GM23248 (cell line): Measurements from ENCODE around the gene CTNNAL1. TPM values are rescaled to one million over a fixed set of nuclear protein-coding genes. Genes with fewer than 3 reads are reported as not detected.

ENCODE experiments used
- DNase-seq: peaks from one replicate; pipeline ENCODE4 v3.0.0-alpha.2; 2015
- H2AFZ ChIP-seq: fragments of 200-600 bp; sonication (generic); 2 replicates; pipeline ENCODE4 v1.6.1; 2016; ENCODE audit warnings: antibody characterized with exemption
- H3F3A ChIP-seq: fragments of 200-600 bp; sonication (generic); 2 replicates; pipeline ENCODE4 v1.6.1; 2016; ENCODE audit warnings: mild to moderate bottlenecking, antibody characterized with exemption, mixed run types; ENCODE audit not compliant: insufficient read depth
- H3K27ac ChIP-seq: fragments of 200-600 bp; sonication (generic); 2 replicates; pipeline ENCODE4 v1.5.1; 2016; ENCODE audit warnings: mild to moderate bottlenecking
- H3K27me3 ChIP-seq: fragments of 200-600 bp; sonication (generic); replicated peaks from 2 replicates; pipeline ENCODE4 v1.6.1; 2016; ENCODE audit warnings: mild to moderate bottlenecking; ENCODE audit not compliant: insufficient read depth
- H3K36me3 ChIP-seq: fragments of 200-600 bp; sonication (generic); 2 replicates; pipeline ENCODE4 v1.6.1; 2016; ENCODE audit warnings: low read depth, mild to moderate bottlenecking
- H3K4me1 ChIP-seq: fragments of 200-600 bp; sonication (generic); 2 replicates; pipeline ENCODE4 v1.6.1; 2016; ENCODE audit warnings: mild to moderate bottlenecking; ENCODE audit not compliant: insufficient read depth
- H3K4me2 ChIP-seq: fragments of 200-600 bp; sonication (generic); one replicate; pipeline ENCODE4 v1.6.1; 2016; ENCODE audit warnings: mild to moderate bottlenecking; ENCODE audit not compliant: unreplicated experiment
- H3K4me3 ChIP-seq: fragments of 200-600 bp; sonication (generic); 2 replicates; pipeline ENCODE4 v1.5.1; 2016; ENCODE audit warnings: mild to moderate bottlenecking
- H3K79me2 ChIP-seq: fragments of 200-600 bp; sonication (generic); 2 replicates; pipeline ENCODE4 v1.6.1; 2016; ENCODE audit warnings: mild to moderate bottlenecking; ENCODE audit not compliant: insufficient read depth
- H3K9ac ChIP-seq: fragments of 200-600 bp; sonication (generic); 2 replicates; pipeline ENCODE4 v1.6.1; 2016; ENCODE audit warnings: mild to moderate bottlenecking
- H3K9me2 ChIP-seq: fragments of 200-600 bp; sonication (generic); 2 replicates; pipeline ENCODE4 v1.6.1; 2016; ENCODE audit warnings: mixed run types, mild to moderate bottlenecking, moderate library complexity; ENCODE audit not compliant: insufficient read depth
- H3K9me3 ChIP-seq: fragments of 200-600 bp; sonication (generic); one replicate; pipeline ENCODE4 v1.6.1; 2017; ENCODE audit warnings: low read depth
- H4K20me1 ChIP-seq: fragments of 200-600 bp; sonication (generic); 2 replicates; pipeline ENCODE4 v1.6.0; 2016; ENCODE audit not compliant: insufficient read depth
- EZH2 ChIP-seq: fragments of 200-600 bp; sonication (generic); IDR thresholded peaks from 2 replicates; pipeline ENCODE4 v1.6.1; 2018; ENCODE audit warnings: antibody characterized with exemption, mild to moderate bottlenecking; ENCODE audit not compliant: insufficient read depth, poor library complexity, severe bottlenecking
- EZH2phosphoT487 ChIP-seq: fragments of 200-600 bp; sonication (generic); IDR thresholded peaks from 2 replicates; pipeline ENCODE4 v1.6.1; 2018; ENCODE audit warnings: antibody characterized with exemption, moderate library complexity, mild to moderate bottlenecking, low read depth; ENCODE audit not compliant: insufficient read depth
- WGBS, 2 experiments: methylation state at CpG; one replicate each; pipeline ENCODE4 v1.1.6; 2015 to 2017; ENCODE audit warnings: low lambda C conversion rate in 2 of 2, low coverage in 1 of 2; ENCODE audit errors: missing lambda C conversion rate in 2 of 2; 5-methylcytosine and 5-hydroxymethylcytosine counted together
- in situ Hi-C: fragments of 300-500 bp; cut with MboI; formaldehyde crosslinking; loops from 2 replicates; pipeline ENCODE4 v1.15.0; 2020
- polyA plus RNA-seq: library from polyadenylated mRNA; unstranded; fragments of >200 nt; fragmentation: Nextera tagmentation; extraction: Ambion mirVana; gene quantifications from 2 replicates; pipeline ENCODE4 v1.2.1, GENCODE V29; 2016
- total RNA-seq: library from RNA; depleted of rRNA; stranded (reverse); fragments of >200 nt; shearing (Covaris generic); gene quantifications from 2 replicates; pipeline ENCODE4 v1.2.3, GENCODE V29; 2014

The CTNNAL1 gene
- total and polyA plus RNA-seq, 2 experiments from 2014 or later, result 97.9 to 119 TPM

DNA sequence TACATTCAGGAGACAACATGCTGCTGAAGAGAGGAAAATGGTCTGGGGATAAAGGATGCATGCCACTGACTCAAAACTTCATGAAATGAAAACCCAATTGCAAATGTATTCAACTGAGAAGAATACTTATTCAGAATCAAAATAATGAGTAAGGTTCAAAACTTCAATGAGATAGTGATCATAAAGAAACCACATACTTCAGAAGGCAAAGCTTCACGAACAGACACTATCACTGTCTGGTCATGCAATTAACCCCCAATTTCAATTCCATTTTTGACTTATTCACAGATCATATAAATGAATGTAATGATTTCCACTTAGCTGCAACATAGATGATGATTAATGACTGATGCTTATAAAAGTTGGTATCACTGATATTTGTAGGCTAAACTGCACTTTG, 33.0 kb upstream of the CTNNAL1 start:
- H3K9ac ChIP-seq, result no peak overlapping the region
- H3K36me3 ChIP-seq, result peaks cover 47% of the 10 kb centered on the region
- in situ Hi-C loops, result no loop called here
- DNase-seq, result no peak
- H3K9me3 ChIP-seq, result no peaks in the 10 kb centered on the region
- no peak overlapping the region for H3K4me2 ChIP-seq
- H3K4me3 ChIP-seq, result no peak overlapping the region
- no peaks in the 10 kb centered on the region for H3K27me3 ChIP-seq
- no peak overlapping the region for H3K27ac ChIP-seq
- no peak for TF ChIP-seq EZH2phosphoT487
- no peak for TF ChIP-seq EZH2
- H3K79me2 ChIP-seq, result no peaks in the 10 kb centered on the region
- no peaks in the 10 kb centered on the region for H4K20me1 ChIP-seq
- H3F3A ChIP-seq, result no peaks in the 10 kb centered on the region; the same call in 1 of the 2 replicates
- WGBS, 2 experiments, result 68 to 71% methylated on average over 1 of the region's 1 CpG
- H3K9me2 ChIP-seq, result 0 out of 2 replicates have a peak, but pooled peaks cover 6% of the 10 kb centered on the region
- H2AFZ ChIP-seq, result no peak overlapping the region
- no peaks in the 10 kb centered on the region for H3K4me1 ChIP-seq

DNA sequence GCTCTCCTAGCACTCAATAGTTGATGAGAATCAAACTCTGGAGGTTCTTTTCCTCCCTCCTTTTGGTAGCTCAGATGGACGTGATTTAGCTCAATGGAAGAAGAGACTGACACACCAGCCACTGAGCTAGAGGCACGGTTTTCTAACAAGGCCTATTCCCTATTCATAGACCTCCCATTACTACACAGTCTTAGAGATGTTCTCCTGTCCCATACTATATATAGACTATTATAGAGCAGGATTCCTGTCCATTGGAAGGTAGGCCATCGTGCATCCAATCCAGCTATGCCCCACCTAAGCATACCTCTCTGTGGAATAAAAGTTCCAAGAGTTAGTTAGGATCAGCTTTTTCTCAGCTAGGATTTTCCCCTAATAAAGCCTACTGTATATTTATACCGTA, 30.3 kb upstream of the CTNNAL1 start:
- Histone ChIP-seq H3K27me3 (no peaks in the 10 kb centered on the region), H3K9me3 (no peaks in the 10 kb centered on the region), H3K4me2 (no peak overlapping the region), H2AFZ (no peak overlapping the region), H4K20me1 (no peaks in the 10 kb centered on the region), H3K4me3 (no peak overlapping the region), H3K36me3 (peaks cover 39% of the 10 kb centered on the region), H3K79me2 (no peaks in the 10 kb centered on the region), H3K27ac (no peak overlapping the region), H3K4me1 (0 out of 2 replicates have a peak, but pooled peaks cover 2% of the 10 kb centered on the region), H3K9ac (no peak overlapping the region), H3F3A (no peaks in the 10 kb centered on the region; the same call in 1 of the 2 replicates), H3K9me2 (0 out of 2 replicates have a peak, but pooled peaks cover 6% of the 10 kb centered on the region)
- WGBS, 2 experiments, result 97 to 98% methylated on average over 4 of the region's 4 CpGs
- in situ Hi-C loops, result no loop called here
- DNase-seq, result no peak
- TF ChIP-seq EZH2phosphoT487 (no peak), EZH2 (no peak)

DNA sequence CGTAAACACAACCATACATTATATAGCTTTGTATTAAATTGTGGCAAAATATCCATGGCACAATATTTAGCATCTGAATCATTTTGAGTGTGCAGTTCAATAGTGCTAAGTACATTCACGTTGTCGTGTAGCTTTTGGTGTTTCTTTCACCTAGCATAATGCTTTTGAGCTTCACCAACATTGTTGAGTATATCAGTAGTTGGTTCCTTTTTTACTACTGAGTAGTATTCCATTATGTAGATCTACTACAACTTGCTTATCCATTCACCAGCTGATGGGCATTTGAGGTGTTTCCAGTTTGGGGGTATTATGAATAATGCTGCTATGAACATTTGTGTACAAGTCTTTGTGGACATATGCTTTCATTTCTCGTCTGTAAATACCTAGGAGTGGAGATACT, 27.3 kb upstream of the CTNNAL1 start:
- no peak overlapping the region for H3K9ac ChIP-seq
- no peaks in the 10 kb centered on the region for H3K9me2 ChIP-seq
- no peak overlapping the region for H3K4me2 ChIP-seq
- peaks cover 14% of the 10 kb centered on the region for H3F3A ChIP-seq
- DNase-seq, result no peak
- H3K27ac ChIP-seq, result no peak overlapping the region
- WGBS, 2 experiments, result 98 to 99% methylated on average over 4 of the region's 4 CpGs
- no peak overlapping the region for H2AFZ ChIP-seq
- H3K4me3 ChIP-seq, result no peak overlapping the region
- H3K79me2 ChIP-seq, result no peaks in the 10 kb centered on the region
- no peaks in the 10 kb centered on the region for H4K20me1 ChIP-seq
- TF ChIP-seq EZH2 (no peak), EZH2phosphoT487 (no peak)
- peaks cover 13% of the 10 kb centered on the region for H3K36me3 ChIP-seq
- in situ Hi-C loops, result no loop called here
- no peaks in the 10 kb centered on the region for H3K9me3 ChIP-seq
- peaks cover 21% of the 10 kb centered on the region for H3K4me1 ChIP-seq
- H3K27me3 ChIP-seq, result no peaks in the 10 kb centered on the region

DNA sequence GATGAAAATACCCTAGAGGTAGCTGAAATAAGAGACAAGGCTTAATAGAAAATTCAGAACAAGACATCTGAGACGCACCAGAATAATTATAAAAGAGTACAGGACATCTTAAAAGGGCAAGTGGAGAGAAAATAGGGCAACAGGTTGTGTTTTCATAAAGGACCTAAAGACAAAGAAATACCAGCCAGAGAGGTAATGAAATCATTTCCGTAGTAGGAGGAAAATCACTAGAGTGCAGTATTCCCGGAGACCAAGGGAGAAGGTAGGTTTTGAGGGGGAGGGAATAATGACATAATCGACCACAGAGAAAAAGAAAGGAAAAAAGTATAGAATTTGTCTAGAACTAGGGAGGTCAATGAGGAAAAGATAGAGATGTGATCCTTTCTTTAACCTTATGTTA, 26.2 kb upstream of the CTNNAL1 start:
- Histone ChIP-seq H3K4me3 (no peak overlapping the region), H3K4me1 (peaks cover 31% of the 10 kb centered on the region), H2AFZ (no peak overlapping the region), H3K9me2 (no peaks in the 10 kb centered on the region), H3F3A (peaks cover 19% of the 10 kb centered on the region), H3K9me3 (no peaks in the 10 kb centered on the region), H4K20me1 (no peaks in the 10 kb centered on the region), H3K36me3 (peaks cover 13% of the 10 kb centered on the region; the same call in 1 of the 2 replicates), H3K4me2 (no peak overlapping the region), H3K27me3 (no peaks in the 10 kb centered on the region), H3K79me2 (no peaks in the 10 kb centered on the region), H3K9ac (no peak overlapping the region), H3K27ac (no peak overlapping the region)
- in situ Hi-C loops, result no loop called here
- no peak for DNase-seq
- TF ChIP-seq EZH2phosphoT487 (no peak), EZH2 (no peak)
- WGBS, 2 experiments, result 95 to 100% methylated on average over 4 of the region's 4 CpGs
